ENCODE results near the gene DNM3.

DNA sequence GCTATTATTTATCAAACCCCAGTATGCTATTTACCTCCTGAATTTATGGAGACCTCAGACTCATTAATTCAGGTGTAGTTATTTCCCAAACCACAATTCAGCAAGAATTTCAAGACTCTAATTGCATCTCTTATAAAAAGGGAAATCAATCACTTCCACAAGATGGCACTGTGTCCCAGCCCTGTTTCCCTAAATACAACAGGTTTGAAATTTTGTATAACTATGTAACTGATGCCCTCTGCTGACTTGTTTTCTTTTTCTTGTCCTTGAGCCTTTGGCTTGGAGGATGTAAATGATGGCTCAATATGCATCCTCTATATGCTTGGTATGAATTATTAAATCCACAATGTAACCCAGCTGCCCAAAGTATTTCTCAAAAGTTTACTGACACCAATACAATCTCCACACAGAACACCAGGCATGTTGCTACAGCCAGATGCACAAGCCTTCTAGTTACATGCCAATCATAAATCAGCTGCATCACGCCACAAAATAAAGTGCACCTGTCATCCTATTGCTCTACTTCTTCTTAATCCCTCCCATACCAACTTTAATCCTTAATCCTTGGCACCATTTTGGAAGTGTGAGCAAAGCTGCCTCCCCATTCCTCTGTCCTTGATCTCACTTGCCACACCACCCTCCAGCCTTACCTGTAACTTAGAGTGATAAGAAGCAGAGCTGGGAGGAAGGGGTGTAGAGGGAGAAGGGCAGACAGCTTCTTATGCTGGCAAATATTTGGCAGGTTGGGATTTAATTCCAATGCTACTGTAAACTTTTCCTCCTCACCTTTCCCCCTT lies 588.2 kb downstream of the DNM3 start:
- TF ChIP-seq, protein P1, sequence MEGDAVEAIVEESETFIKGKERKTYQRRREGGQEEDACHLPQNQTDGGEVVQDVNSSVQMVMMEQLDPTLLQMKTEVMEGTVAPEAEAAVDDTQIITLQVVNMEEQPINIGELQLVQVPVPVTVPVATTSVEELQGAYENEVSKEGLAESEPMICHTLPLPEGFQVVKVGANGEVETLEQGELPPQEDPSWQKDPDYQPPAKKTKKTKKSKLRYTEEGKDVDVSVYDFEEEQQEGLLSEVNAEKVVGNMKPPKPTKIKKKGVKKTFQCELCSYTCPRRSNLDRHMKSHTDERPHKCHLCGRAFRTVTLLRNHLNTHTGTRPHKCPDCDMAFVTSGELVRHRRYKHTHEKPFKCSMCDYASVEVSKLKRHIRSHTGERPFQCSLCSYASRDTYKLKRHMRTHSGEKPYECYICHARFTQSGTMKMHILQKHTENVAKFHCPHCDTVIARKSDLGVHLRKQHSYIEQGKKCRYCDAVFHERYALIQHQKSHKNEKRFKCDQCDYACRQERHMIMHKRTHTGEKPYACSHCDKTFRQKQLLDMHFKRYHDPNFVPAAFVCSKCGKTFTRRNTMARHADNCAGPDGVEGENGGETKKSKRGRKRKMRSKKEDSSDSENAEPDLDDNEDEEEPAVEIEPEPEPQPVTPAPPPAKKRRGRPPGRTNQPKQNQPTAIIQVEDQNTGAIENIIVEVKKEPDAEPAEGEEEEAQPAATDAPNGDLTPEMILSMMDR (IDR thresholded peaks at IDR 0.05; ENCODE audit: low read depth, low read length): peak; percentile 51
- TF ChIP-seq POLR2A (IDR thresholded peaks at IDR 0.05; ENCODE audit: extremely low read depth, insufficient read length) (no peak), MAX (IDR thresholded peaks at IDR 0.05; ENCODE audit: low read depth, low read length) (no peak), MYC (IDR thresholded peaks at IDR 0.05; ENCODE audit: low read depth, low read length) (no peak)
